HEK293 (cell line): ENCODE measurements around the gene HAT1.
A peak's percentile ranks its signal among the peaks of the same experiment; 100 is the strongest.

ENCODE experiments used
- EGR2 ChIP-seq: fragments of 450-650 bp; formaldehyde crosslinking; IDR thresholded peaks from 2 replicates; pipeline ENCODE4 v1.5.1; 2016; ENCODE audit warnings: low read depth, missing biosample characterization, missing genetic modification characterization
- GLIS1 ChIP-seq: fragments of 450-650 bp; formaldehyde crosslinking; IDR thresholded peaks from 2 replicates; pipeline ENCODE4 v1.5.1; 2016; ENCODE audit warnings: missing biosample characterization, missing genetic modification characterization
- GLIS2 ChIP-seq: fragments of 450-650 bp; formaldehyde crosslinking; IDR thresholded peaks from 2 replicates; pipeline ENCODE4 v1.5.1; 2016; ENCODE audit warnings: missing biosample characterization, missing genetic modification characterization
- IKZF3 ChIP-seq: fragments of 450-650 bp; IDR thresholded peaks from 2 replicates; pipeline ENCODE4 v1.5.0; 2018; ENCODE audit warnings: missing biosample characterization, mild to moderate bottlenecking, missing genetic modification characterization, moderate library complexity
- KLF10 ChIP-seq: fragments of 450-650 bp; IDR thresholded peaks from 2 replicates; pipeline ENCODE4 v1.5.1; 2018; ENCODE audit warnings: missing biosample characterization, mild to moderate bottlenecking, missing genetic modification characterization
- KLF16 ChIP-seq: fragments of 450-650 bp; formaldehyde crosslinking; IDR thresholded peaks from 2 replicates; pipeline ENCODE4 v1.5.1; 2017; ENCODE audit warnings: missing biosample characterization, missing genetic modification characterization
- MZF1 ChIP-seq: fragments of 450-650 bp; formaldehyde crosslinking; IDR thresholded peaks from 2 replicates; pipeline ENCODE4 v1.5.1; 2017; ENCODE audit warnings: missing biosample characterization, missing genetic modification characterization, borderline replicate concordance
- PBX3 ChIP-seq: sonication (generic); formaldehyde crosslinking; IDR thresholded peaks from 2 replicates; pipeline ENCODE4 v1.8.1; 2022; ENCODE audit warnings: mild to moderate bottlenecking, moderate library complexity, missing genetic modification reagents
- PRDM1 ChIP-seq: fragments of 450-650 bp; formaldehyde crosslinking; IDR thresholded peaks from 2 replicates; pipeline ENCODE4; 2016; ENCODE audit warnings: missing biosample characterization, missing genetic modification characterization
- SALL2 ChIP-seq: fragments of 450-650 bp; formaldehyde crosslinking; IDR thresholded peaks from 2 replicates; pipeline ENCODE4 v1.5.0; 2017; ENCODE audit warnings: missing biosample characterization, mild to moderate bottlenecking, missing genetic modification characterization, borderline replicate concordance
- SP2 ChIP-seq: fragments of 450-650 bp; formaldehyde crosslinking; IDR thresholded peaks from 2 replicates; pipeline ENCODE4 v1.5.1; 2016; ENCODE audit warnings: missing biosample characterization, missing genetic modification characterization
- SP7 ChIP-seq: fragments of 450-650 bp; formaldehyde crosslinking; IDR thresholded peaks from 2 replicates; pipeline ENCODE4 v1.5.1; 2016; ENCODE audit warnings: missing biosample characterization, missing genetic modification characterization
- YY1 ChIP-seq: fragments of 450-650 bp; formaldehyde crosslinking; IDR thresholded peaks from 2 replicates; pipeline ENCODE4 v1.5.1; 2018; ENCODE audit warnings: missing biosample characterization, missing genetic modification characterization
- ZBTB20 ChIP-seq: fragments of 450-650 bp; formaldehyde crosslinking; IDR thresholded peaks from 2 replicates; pipeline ENCODE4 v1.5.1; 2016; ENCODE audit warnings: missing biosample characterization, missing genetic modification characterization
- ZFP69B ChIP-seq: fragments of 450-650 bp; formaldehyde crosslinking; IDR thresholded peaks from 2 replicates; pipeline ENCODE4 v1.5.1; 2016; ENCODE audit warnings: missing biosample characterization, missing genetic modification characterization
- ZNF133 ChIP-seq: fragments of 450-650 bp; formaldehyde crosslinking; IDR thresholded peaks from 2 replicates; pipeline ENCODE4 v1.5.1; 2016; ENCODE audit warnings: missing biosample characterization, missing genetic modification characterization
- ZNF16 ChIP-seq: fragments of 450-650 bp; formaldehyde crosslinking; IDR thresholded peaks from 2 replicates; pipeline ENCODE4 v1.5.1; 2016; ENCODE audit warnings: low read depth, missing biosample characterization, missing genetic modification characterization
- ZNF24 ChIP-seq: fragments of 450-650 bp; formaldehyde crosslinking; IDR thresholded peaks from 2 replicates; pipeline ENCODE4 v1.5.1; 2016; ENCODE audit warnings: missing biosample characterization, missing genetic modification characterization
- ZNF292 ChIP-seq: fragments of 450-650 bp; formaldehyde crosslinking; IDR thresholded peaks from 2 replicates; pipeline ENCODE4 v1.5.1; 2016; ENCODE audit warnings: low read depth, missing biosample characterization, missing genetic modification characterization, borderline replicate concordance
- ZNF311 ChIP-seq: fragments of 450-650 bp; formaldehyde crosslinking; IDR thresholded peaks from 2 replicates; pipeline ENCODE4 v1.5.1; 2017; ENCODE audit warnings: missing biosample characterization, missing genetic modification characterization, borderline replicate concordance
- ZNF335 ChIP-seq: fragments of 450-650 bp; formaldehyde crosslinking; conservative IDR thresholded peaks from 2 replicates; pipeline ENCODE4 v1.5.1; 2016; ENCODE audit warnings: missing biosample characterization, missing genetic modification characterization
- ZNF394 ChIP-seq: fragments of 450-650 bp; formaldehyde crosslinking; IDR thresholded peaks from 2 replicates; pipeline ENCODE4 v1.5.1; 2016; ENCODE audit warnings: missing biosample characterization, missing genetic modification characterization, mild to moderate bottlenecking, moderate library complexity, borderline replicate concordance
- ZNF423 ChIP-seq: fragments of 450-650 bp; formaldehyde crosslinking; IDR thresholded peaks from 2 replicates; pipeline ENCODE4 v1.5.1; 2016; ENCODE audit warnings: missing biosample characterization, missing genetic modification characterization
- ZNF433 ChIP-seq: fragments of 450-650 bp; formaldehyde crosslinking; IDR thresholded peaks from 2 replicates; pipeline ENCODE4 v1.5.1; 2016; ENCODE audit warnings: missing biosample characterization, missing genetic modification characterization, low read depth
- ZNF501 ChIP-seq: fragments of 450-650 bp; formaldehyde crosslinking; IDR thresholded peaks from 2 replicates; pipeline ENCODE4 v1.5.1; 2016; ENCODE audit warnings: missing biosample characterization, missing genetic modification characterization
- ZNF596 ChIP-seq: fragments of 450-650 bp; IDR thresholded peaks from 2 replicates; pipeline ENCODE4 v1.5.0; 2018; ENCODE audit warnings: missing biosample characterization, mild to moderate bottlenecking, missing genetic modification characterization, moderate library complexity
- ZNF600 ChIP-seq: fragments of 450-650 bp; formaldehyde crosslinking; IDR thresholded peaks from 2 replicates; pipeline ENCODE4 v1.5.1; 2016; ENCODE audit warnings: missing biosample characterization, missing genetic modification characterization
- ZNF660 ChIP-seq: fragments of 450-650 bp; IDR thresholded peaks from 2 replicates; pipeline ENCODE4 v1.5.1; 2018; ENCODE audit warnings: missing biosample characterization, mild to moderate bottlenecking, missing genetic modification characterization
- ZNF747 ChIP-seq: fragments of 450-650 bp; formaldehyde crosslinking; IDR thresholded peaks from 2 replicates; pipeline ENCODE4 v1.5.1; 2016; ENCODE audit warnings: missing biosample characterization, missing genetic modification characterization
- ZNF843 ChIP-seq: fragments of 450-650 bp; formaldehyde crosslinking; IDR thresholded peaks from 2 replicates; pipeline ENCODE4 v1.5.1; 2016; ENCODE audit warnings: missing biosample characterization, missing genetic modification characterization
- TF ChIP-seq, protein P1 (sequence below): fragments of 450-650 bp; formaldehyde crosslinking; IDR thresholded peaks from 2 replicates; pipeline ENCODE4 v1.5.1; 2017; ENCODE audit warnings: missing biosample characterization, missing genetic modification characterization
- TF ChIP-seq, protein P2 (sequence below): fragments of 450-650 bp; formaldehyde crosslinking; IDR thresholded peaks from 2 replicates; pipeline ENCODE4 v1.5.1; 2016; ENCODE audit warnings: missing biosample characterization, missing genetic modification characterization
- TF ChIP-seq, protein P3 (sequence below): fragments of 450-650 bp; formaldehyde crosslinking; IDR thresholded peaks from 2 replicates; pipeline ENCODE4 v1.5.1; 2016; ENCODE audit warnings: missing biosample characterization, missing genetic modification characterization
- TF ChIP-seq, protein P4 (sequence below): fragments of 450-650 bp; formaldehyde crosslinking; IDR thresholded peaks from 2 replicates; pipeline ENCODE4 v1.5.1; 2016; ENCODE audit warnings: missing biosample characterization, missing genetic modification characterization

Gene HAT1

GRCh38 chr2:171893824-171894611, 28.2 kb upstream of the HAT1 start, which contains the start of gene SLC25A12 (continued):
- TF ChIP-seq, protein P1, sequence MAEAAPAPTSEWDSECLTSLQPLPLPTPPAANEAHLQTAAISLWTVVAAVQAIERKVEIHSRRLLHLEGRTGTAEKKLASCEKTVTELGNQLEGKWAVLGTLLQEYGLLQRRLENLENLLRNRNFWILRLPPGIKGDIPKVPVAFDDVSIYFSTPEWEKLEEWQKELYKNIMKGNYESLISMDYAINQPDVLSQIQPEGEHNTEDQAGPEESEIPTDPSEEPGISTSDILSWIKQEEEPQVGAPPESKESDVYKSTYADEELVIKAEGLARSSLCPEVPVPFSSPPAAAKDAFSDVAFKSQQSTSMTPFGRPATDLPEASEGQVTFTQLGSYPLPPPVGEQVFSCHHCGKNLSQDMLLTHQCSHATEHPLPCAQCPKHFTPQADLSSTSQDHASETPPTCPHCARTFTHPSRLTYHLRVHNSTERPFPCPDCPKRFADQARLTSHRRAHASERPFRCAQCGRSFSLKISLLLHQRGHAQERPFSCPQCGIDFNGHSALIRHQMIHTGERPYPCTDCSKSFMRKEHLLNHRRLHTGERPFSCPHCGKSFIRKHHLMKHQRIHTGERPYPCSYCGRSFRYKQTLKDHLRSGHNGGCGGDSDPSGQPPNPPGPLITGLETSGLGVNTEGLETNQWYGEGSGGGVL = peak; percentile 22; the same call in 1 of the 2 replicates
- peak; percentile 36; the same call in 1 of the 2 replicates for TF ChIP-seq ZNF24 (tag by site-specific recombination)
- peak; percentile 49; the same call in 1 of the 2 replicates for TF ChIP-seq GLIS2
- peak; percentile 59; the same call in 1 of the 2 replicates for TF ChIP-seq ZFP69B (tag by site-specific recombination)
- no peak for TF ChIP-seq ZNF501
- 0 out of 2 replicates have a peak, but pooled peaks have one; percentile 49 for TF ChIP-seq ZNF600 (tag by site-specific recombination)
- no peak for TF ChIP-seq ZNF433 (tag by site-specific recombination)
- TF ChIP-seq, protein P2, sequence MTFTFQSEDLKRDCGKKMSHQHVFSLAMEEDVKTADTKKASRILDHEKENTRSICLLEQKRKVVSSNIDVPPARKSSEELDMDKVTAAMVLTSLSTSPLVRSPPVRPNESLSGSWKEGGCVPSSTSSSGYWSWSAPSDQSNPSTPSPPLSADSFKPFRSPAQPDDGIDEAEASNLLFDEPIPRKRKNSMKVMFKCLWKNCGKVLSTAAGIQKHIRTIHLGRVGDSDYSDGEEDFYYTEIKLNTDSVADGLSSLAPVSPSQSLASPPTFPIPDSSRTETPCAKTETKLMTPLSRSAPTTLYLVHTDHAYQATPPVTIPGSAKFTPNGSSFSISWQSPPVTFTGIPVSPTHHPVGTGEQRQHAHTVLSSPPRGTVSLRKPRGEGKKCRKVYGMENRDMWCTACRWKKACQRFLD (tag by site-specific recombination) = peak; percentile 67; the same call in 1 of the 2 replicates
- peak; percentile 83 for TF ChIP-seq SP7 (tag by site-specific recombination)
- TF ChIP-seq, protein P3, sequence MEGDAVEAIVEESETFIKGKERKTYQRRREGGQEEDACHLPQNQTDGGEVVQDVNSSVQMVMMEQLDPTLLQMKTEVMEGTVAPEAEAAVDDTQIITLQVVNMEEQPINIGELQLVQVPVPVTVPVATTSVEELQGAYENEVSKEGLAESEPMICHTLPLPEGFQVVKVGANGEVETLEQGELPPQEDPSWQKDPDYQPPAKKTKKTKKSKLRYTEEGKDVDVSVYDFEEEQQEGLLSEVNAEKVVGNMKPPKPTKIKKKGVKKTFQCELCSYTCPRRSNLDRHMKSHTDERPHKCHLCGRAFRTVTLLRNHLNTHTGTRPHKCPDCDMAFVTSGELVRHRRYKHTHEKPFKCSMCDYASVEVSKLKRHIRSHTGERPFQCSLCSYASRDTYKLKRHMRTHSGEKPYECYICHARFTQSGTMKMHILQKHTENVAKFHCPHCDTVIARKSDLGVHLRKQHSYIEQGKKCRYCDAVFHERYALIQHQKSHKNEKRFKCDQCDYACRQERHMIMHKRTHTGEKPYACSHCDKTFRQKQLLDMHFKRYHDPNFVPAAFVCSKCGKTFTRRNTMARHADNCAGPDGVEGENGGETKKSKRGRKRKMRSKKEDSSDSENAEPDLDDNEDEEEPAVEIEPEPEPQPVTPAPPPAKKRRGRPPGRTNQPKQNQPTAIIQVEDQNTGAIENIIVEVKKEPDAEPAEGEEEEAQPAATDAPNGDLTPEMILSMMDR = peak; percentile 33; the same call in 1 of the 2 replicates
- TF ChIP-seq IKZF3 (tag by site-specific recombination) = peak; percentile 71
- 0 out of 2 replicates have a peak, but pooled peaks have one; percentile 22 for TF ChIP-seq ZNF660 (tag by site-specific recombination)
- no peak for TF ChIP-seq ZNF394 (tag by site-specific recombination)
- no peak for TF ChIP-seq SALL2 (tag by site-specific recombination)
- TF ChIP-seq ZNF423 (tag by site-specific recombination) = peak; percentile 50; the same call in 1 of the 2 replicates
- TF ChIP-seq EGR2 (tag by site-specific recombination) = peak; percentile 27; the same call in 1 of the 2 replicates
- TF ChIP-seq ZBTB20 = peak; percentile 73; the same call in 1 of the 2 replicates
- no peak for TF ChIP-seq ZNF843
- no peak for TF ChIP-seq ZNF292
- TF ChIP-seq ZNF747 (tag by site-specific recombination) = no peak
- peak; percentile 55; the same call in 1 of the 2 replicates for TF ChIP-seq KLF16
- TF ChIP-seq PRDM1 (tag by site-specific recombination) = peak; percentile 2; the same call in 1 of the 2 replicates
- no peak for TF ChIP-seq ZNF311 (tag by site-specific recombination)
- peak; percentile 88 for TF ChIP-seq KLF10 (tag by site-specific recombination)
- no peak for TF ChIP-seq ZNF16 (tag by site-specific recombination)
- TF ChIP-seq ZNF596 (tag by site-specific recombination) = peak; percentile 81
- TF ChIP-seq PBX3 (CRISPR knock-in tag) = no peak
- TF ChIP-seq, protein P4, sequence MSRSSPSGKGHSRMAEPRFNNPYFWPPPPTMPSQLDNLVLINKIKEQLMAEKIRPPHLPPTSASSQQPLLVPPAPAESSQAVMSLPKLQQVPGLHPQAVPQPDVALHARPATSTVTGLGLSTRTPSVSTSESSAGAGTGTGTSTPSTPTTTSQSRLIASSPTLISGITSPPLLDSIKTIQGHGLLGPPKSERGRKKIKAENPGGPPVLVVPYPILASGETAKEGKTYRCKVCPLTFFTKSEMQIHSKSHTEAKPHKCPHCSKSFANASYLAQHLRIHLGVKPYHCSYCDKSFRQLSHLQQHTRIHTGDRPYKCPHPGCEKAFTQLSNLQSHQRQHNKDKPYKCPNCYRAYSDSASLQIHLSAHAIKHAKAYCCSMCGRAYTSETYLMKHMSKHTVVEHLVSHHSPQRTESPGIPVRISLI = no peak
- TF ChIP-seq ZNF133 (tag by site-specific recombination) = no peak
- peak; percentile 42 for TF ChIP-seq GLIS1 (tag by site-specific recombination)
- TF ChIP-seq ZNF335 (tag by site-specific recombination) = peak; percentile 86
- peak; percentile 43; the same call in 1 of the 2 replicates for TF ChIP-seq MZF1
- TF ChIP-seq YY1 (tag by site-specific recombination) = 0 out of 2 replicates have a peak, but pooled peaks have one; percentile 40
- peak; percentile 12; the same call in 1 of the 2 replicates for TF ChIP-seq SP2
